H1 (cell line): ENCODE data around the gene GFRA4. TPM values are rescaled to one million over a fixed set of nuclear protein-coding genes. Genes with fewer than 3 reads are reported as not detected.

Source experiments
- CHD1 ChIP-seq: IDR thresholded peaks from 2 replicates; pipeline ENCODE4 v1.6.1; 2012; ENCODE audit warnings: low read depth, low read length, improper control_type of control experiment
- GABPA ChIP-seq: IDR thresholded peaks from 2 replicates; pipeline ENCODE4 v1.6.1; 2011; ENCODE audit warnings: mild to moderate bottlenecking, low read length, moderate library complexity, borderline replicate concordance; ENCODE audit not compliant: insufficient read depth
- GTF2F1 ChIP-seq: IDR thresholded peaks from 2 replicates; pipeline ENCODE4 v1.6.1; 2012; ENCODE audit warnings: low read depth, low read length, improper control_type of control experiment, borderline replicate concordance
- HDAC2 ChIP-seq, 2 experiments: fragments of 300-600 bp in 1 of 2; sonication (generic) in 1 of 2; IDR thresholded peaks; 2 replicates each; pipeline ENCODE4 v1.6.1; 2011 to 2012; ENCODE audit warnings: low read depth in 2 of 2, low read length in 2 of 2, mild to moderate bottlenecking in 2 of 2, moderate library complexity in 2 of 2, borderline replicate concordance in 1 of 2, inconsistent platforms in 1 of 2
- POLR2A ChIP-seq, 2 experiments: IDR thresholded peaks; 1 replicate in 1 of 2; 2 replicates in 1 of 2; pipeline ENCODE4 v1.6.1; 2011; ENCODE audit warnings: low read depth in 2 of 2, low read length in 2 of 2, mild to moderate bottlenecking in 2 of 2; ENCODE audit errors: control extremely low read depth in 1 of 2
- RFX5 ChIP-seq: IDR thresholded peaks from 2 replicates; pipeline ENCODE4 v1.6.1; 2011; ENCODE audit warnings: low read depth, low read length, improper control_type of control experiment, borderline replicate concordance
- SUZ12 ChIP-seq: fragments of 200-600 bp; sonication (generic); IDR thresholded peaks from 2 replicates; pipeline ENCODE4 v1.6.1; 2012; ENCODE audit warnings: mild to moderate bottlenecking, inconsistent platforms, low read length, moderate library complexity, mixed read lengths
- polyA plus RNA-seq, 7 experiments: library from polyadenylated mRNA; depleted of rRNA in 3 of 7; stranded (reverse) in 5 of 7; unstranded in 2 of 7; fragments of >200 nt in 5 of 7; fragments of 200-250 nt in 2 of 7; gene quantifications; 1 replicate in 5 of 7; 2 replicates in 1 of 7; 4 replicates in 1 of 7; pipeline versions ENCODE4 v1.2.1 to v1.2.3, GENCODE V29; 2011 to 2013; ENCODE audit warnings: missing spikeins in 2 of 7, mixed read lengths in 2 of 7
- total RNA-seq: library from RNA; stranded (reverse); fragmentation: NEBNext Ultra II Directional; extraction: Animal tissue kit (Norgen Biotek cat#: 25700); gene quantifications from 2 replicates; pipeline ENCODE4 v1.2.1, GENCODE V29; 2021
- TF ChIP-seq, protein P1 (sequence below): IDR thresholded peaks from 2 replicates; pipeline ENCODE4 v1.6.1; 2011; ENCODE audit warnings: low read depth, mild to moderate bottlenecking, low read length; ENCODE audit not compliant: insufficient read depth
- TF ChIP-seq, protein P2 (sequence below): IDR thresholded peaks from 2 replicates; pipeline ENCODE4 v1.6.1; 2011; ENCODE audit warnings: low read length, improper control_type of control experiment

The GFRA4 gene
- total and polyA plus RNA-seq, 2 of the 8 experiments (the other 6 are each of a cell fraction or from before 2014, with no cell fraction given), result 0.05 TPM; not detected in 1

DNA sequence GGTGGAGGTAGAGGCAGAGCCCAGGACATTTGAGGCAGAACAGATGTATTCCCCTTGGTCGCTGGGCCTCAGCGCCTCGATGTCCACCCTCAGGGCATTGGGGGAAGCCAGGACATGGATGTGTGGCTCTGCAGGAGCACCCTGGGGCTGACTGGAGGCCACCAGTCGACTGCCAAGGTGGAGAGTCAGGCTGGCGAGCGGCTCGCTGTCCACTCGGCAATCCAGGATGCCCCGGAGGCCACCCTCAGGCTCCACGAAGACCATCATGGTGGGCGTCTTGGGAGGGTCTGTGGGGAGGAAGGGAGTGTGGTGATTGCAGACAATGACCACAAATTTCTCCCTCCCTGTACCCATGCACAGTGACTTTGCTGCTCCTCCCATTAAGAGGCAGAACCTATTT lies 26.8 kb upstream of the GFRA4 start (continued):
- TF ChIP-seq CHD1, result no peak
- no peak for TF ChIP-seq POLR2A (IDR thresholded peaks at IDR 0.05; ENCODE audit: control extremely low read depth in 1 of 2, low read depth in 2 of 2, low read length in 2 of 2)
- no peak for TF ChIP-seq SUZ12
- TF ChIP-seq RFX5, result no peak
- TF ChIP-seq GTF2F1, result no peak
- TF ChIP-seq HDAC2 (IDR thresholded peaks at IDR 0.05; ENCODE audit: borderline replicate concordance in 1 of 2, low read depth in 2 of 2, low read length in 2 of 2), result no peak
- TF ChIP-seq, protein P1, sequence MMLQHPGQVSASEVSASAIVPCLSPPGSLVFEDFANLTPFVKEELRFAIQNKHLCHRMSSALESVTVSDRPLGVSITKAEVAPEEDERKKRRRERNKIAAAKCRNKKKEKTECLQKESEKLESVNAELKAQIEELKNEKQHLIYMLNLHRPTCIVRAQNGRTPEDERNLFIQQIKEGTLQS, result no peak
- TF ChIP-seq GABPA, result no peak
- TF ChIP-seq, protein P2, sequence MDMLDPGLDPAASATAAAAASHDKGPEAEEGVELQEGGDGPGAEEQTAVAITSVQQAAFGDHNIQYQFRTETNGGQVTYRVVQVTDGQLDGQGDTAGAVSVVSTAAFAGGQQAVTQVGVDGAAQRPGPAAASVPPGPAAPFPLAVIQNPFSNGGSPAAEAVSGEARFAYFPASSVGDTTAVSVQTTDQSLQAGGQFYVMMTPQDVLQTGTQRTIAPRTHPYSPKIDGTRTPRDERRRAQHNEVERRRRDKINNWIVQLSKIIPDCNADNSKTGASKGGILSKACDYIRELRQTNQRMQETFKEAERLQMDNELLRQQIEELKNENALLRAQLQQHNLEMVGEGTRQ, result no peak
